Common myeloid progenitor, CD34-positive (primary cell): ENCODE data around the gene ERC2.

Source experiments
- CTCF ChIA-PET: fragments of 350-600 bp; sonication (Branson Sonifier 250); formaldehyde crosslinking; loops from one replicate; lab custom pipeline; 2021; ENCODE audit warnings: antibody characterized with exemption; lab: Charles Lee
- POLR2A ChIA-PET: fragments of 350-600 bp; sonication (Branson Sonifier 250); formaldehyde crosslinking; loops from one replicate; lab custom pipeline; 2021; ENCODE audit warnings: antibody characterized with exemption; lab: Charles Lee
- DNase-seq, 3 donors: peaks; one replicate each; pipeline versions ENCODE4 v3.0.0 to v3.0.0-alpha.2; 2013
- H3K27ac ChIP-seq, 2 experiments: 1 replicate in 1 of 2; 2 replicates in 1 of 2; pipeline ENCODE4 v1.7.0; 2013; ENCODE audit warnings: inconsistent platforms in 2 of 2, low read length in 2 of 2, mild to moderate bottlenecking in 2 of 2, low read depth in 1 of 2, moderate library complexity in 1 of 2; ENCODE audit not compliant: severe bottlenecking in 2 of 2, insufficient read depth in 1 of 2, poor library complexity in 1 of 2
- H3K27me3 ChIP-seq, 5 experiments: replicated peaks in 2 of 5; 1 replicate in 3 of 5; 2 replicates in 2 of 5; pipeline versions ENCODE4 v1.6.1 to v1.7.0; 2013; ENCODE audit warnings: low read length in 4 of 5, mild to moderate bottlenecking in 2 of 5, moderate library complexity in 2 of 5, inconsistent platforms in 1 of 5; ENCODE audit not compliant: insufficient read depth in 5 of 5, control insufficient read depth in 4 of 5
- H3K36me3 ChIP-seq, 4 experiments: 1 replicate in 2 of 4; 2 replicates in 2 of 4; pipeline versions ENCODE4 v1.6.1 to v1.7.0; 2013; ENCODE audit warnings: low read length in 3 of 4, control low read depth in 1 of 4, mild to moderate bottlenecking in 1 of 4; ENCODE audit not compliant: control insufficient read depth in 4 of 4, insufficient read depth in 4 of 4
- H3K4me1 ChIP-seq, 4 experiments: 1 replicate in 3 of 4; 2 replicates in 1 of 4; pipeline versions ENCODE4 v1.6.1 to v1.7.1; 2013; ENCODE audit warnings: low read length in 3 of 4, mild to moderate bottlenecking in 3 of 4, control low read depth in 1 of 4, inconsistent platforms in 1 of 4, moderate library complexity in 1 of 4; ENCODE audit not compliant: control insufficient read depth in 4 of 4, insufficient read depth in 4 of 4; ENCODE audit errors: control extremely low read depth in 1 of 4
- H3K4me3 ChIP-seq, 7 experiments: 1 replicate in 4 of 7; 2 replicates in 3 of 7; pipeline versions ENCODE4 v1.5.1 to v1.7.0; 2013; ENCODE audit warnings: mild to moderate bottlenecking in 7 of 7, low read length in 6 of 7, moderate library complexity in 6 of 7, inconsistent platforms in 2 of 7, low read depth in 2 of 7, control low read depth in 1 of 7; ENCODE audit not compliant: insufficient read depth in 4 of 7, control insufficient read depth in 1 of 7; ENCODE audit errors: extremely low read depth in 1 of 7
- H3K9me3 ChIP-seq, 5 experiments: 1 replicate in 4 of 5; 2 replicates in 1 of 5; pipeline versions ENCODE4 v1.6.1 to v1.7.1; 2013; ENCODE audit warnings: low read length in 4 of 5, mild to moderate bottlenecking in 2 of 5, inconsistent platforms in 1 of 5, low read depth in 1 of 5, moderate library complexity in 1 of 5; ENCODE audit not compliant: control insufficient read depth in 4 of 5, insufficient read depth in 2 of 5; ENCODE audit errors: control extremely low read depth in 1 of 5
- WGBS: methylation state at CpG from one replicate; pipeline ENCODE4 v1.1.5; 2013; ENCODE audit not compliant: insufficient coverage; 5-methylcytosine and 5-hydroxymethylcytosine counted together

ERC2 gene

DNA sequence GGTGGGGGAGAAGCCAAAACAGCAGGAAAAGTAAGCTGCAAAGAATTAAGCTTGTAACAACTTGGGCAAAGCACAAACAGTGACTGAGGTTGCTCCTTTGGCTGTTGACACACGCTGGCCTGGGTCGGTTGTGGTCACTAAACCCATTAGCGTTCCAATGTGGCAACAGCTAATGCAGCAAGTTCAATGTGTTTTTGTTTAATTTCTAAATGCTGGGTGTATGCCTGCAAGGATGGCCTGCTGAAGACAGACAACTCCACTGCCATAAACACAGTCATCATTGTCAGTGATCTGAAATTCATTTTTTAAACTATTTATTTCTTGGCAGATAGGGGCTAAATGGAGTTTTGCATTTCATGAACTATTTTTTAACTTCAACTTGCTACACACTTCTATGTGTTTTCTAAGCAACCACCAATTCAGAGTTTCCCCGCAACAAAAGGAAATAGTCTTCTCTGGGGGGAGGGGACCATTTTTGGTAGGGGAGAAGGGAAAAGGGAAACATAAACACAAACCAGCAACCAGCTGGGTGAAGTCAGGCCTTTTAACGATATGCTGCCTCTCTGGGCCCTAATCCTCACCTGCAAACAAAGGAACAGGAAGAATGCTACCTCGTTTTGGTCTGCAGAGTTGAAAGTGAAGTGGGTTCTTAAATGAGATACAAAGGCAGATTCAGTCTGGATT lies 946.4 kb downstream of the ERC2 start:
- no peak for DNase-seq
- Histone ChIP-seq H3K27me3 (peaks cover 0 to 4% (median 0%) of the 10 kb centered on the region in 5 experiments), H3K27ac (no peak overlapping the region), H3K9me3 (no peaks in the 10 kb centered on the region), H3K4me3 (no peak overlapping the region), H3K36me3 (no peaks in the 10 kb centered on the region), H3K4me1 (peaks cover 0 to 9% (median 6%) of the 10 kb centered on the region in 4 experiments)
- CTCF ChIA-PET: no interaction called here
- 100% methylated on average over 1 of the region's 6 CpGs for WGBS
- POLR2A ChIA-PET: no interaction called here

DNA sequence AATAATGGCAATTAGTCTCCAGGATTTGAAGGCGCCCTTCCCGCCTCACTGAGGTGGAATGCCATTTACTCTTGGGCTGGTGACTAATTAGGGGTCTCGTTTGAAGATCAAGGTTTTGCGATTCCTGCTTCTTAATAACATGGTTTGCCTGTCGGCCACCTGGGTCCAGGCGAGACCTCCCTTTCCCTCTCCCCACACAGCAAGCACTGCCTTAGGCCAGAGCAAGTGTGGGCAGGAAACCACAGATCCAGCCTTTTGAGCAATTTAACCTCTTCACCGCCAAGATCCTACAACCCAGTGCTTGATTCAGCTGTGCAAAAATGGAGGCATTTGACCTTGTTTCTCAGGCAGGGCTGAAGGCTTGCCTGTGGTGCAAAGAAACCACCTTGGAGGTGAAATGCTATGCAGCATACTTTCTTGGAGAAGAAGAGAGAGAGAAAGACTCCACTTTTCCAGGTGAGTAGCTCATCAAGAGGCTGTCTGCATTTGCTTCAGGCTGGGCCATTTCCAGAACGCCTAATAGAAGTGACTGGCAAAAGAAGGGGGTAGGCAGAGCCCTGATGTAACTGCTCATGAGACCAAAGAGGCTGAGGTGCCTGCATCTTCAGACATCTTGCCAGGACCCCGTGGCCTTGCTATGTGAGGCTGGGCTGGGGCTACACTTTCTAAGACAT lies 947.1 kb downstream of the ERC2 start:
- WGBS: 86% methylated on average over 8 of the region's 9 CpGs
- Histone ChIP-seq H3K27me3 (peaks cover 0 to 4% (median 2%) of the 10 kb centered on the region in 5 experiments), H3K4me1 (peaks cover 0 to 9% (median 6%) of the 10 kb centered on the region in 4 experiments), H3K9me3 (no peaks in the 10 kb centered on the region), H3K36me3 (no peaks in the 10 kb centered on the region), H3K27ac (no peak overlapping the region), H3K4me3 (no peak overlapping the region)
- DNase-seq: no peak
- ChIA-PET POLR2A (no interaction called here), CTCF (no interaction called here)

DNA sequence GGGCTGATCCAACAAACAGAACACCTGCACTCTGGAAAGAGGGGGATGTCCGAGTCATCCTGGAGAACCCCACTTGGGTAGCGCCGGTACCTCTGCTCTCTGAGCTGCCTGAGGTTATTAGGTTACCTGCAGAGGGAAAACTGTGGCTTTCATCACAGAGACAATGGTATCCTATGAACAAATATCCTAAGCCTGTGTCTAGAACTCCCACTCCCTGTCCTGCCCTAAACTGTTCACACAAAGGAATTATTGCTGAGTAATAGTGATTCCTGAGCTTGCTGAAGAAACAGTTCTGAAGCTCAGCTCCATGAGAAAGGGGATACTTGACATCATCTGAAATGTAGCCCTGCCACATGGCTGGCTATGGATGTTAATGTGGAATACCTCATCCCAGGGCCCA lies 949.2 kb downstream of the ERC2 start:
- peaks cover 0 to 14% (median 4%) of the 10 kb centered on the region in 5 experiments for H3K27me3 ChIP-seq
- CTCF ChIA-PET: interaction anchor here (1.1 kb wide), 1 partner anchor 16 kb away, joined by 3 read pairs; no protein-coding TSS in a partner anchor
- no peak for DNase-seq
- H3K27ac ChIP-seq: no peak overlapping the region
- H3K4me1 ChIP-seq: peaks cover 0 to 9% (median 4%) of the 10 kb centered on the region in 4 experiments
- H3K36me3 ChIP-seq: no peaks in the 10 kb centered on the region
- no peak overlapping the region for H3K4me3 ChIP-seq
- WGBS: 100% methylated on average over 3 of the region's 3 CpGs
- POLR2A ChIA-PET: no interaction called here
- H3K9me3 ChIP-seq: no peaks in the 10 kb centered on the region

DNA sequence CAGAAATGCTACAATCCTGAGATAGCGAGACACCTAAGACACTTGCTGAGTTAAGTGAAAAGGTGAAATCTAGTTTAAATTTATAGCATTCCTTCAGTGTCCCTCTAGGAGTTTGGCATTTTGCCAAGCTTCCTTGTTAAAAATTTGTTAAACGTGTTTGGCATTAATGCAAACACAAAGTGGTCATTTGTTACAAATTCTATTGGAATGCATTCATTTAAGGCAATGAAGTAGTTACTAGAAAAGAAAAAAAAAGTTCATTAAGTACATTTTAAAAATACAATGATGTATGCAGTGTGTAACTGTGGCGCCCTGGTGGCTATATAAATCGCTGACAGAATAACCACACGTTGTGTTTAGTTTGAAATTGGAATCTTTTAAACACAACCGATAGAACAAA lies 949.8 kb downstream of the ERC2 start:
- Histone ChIP-seq H3K27me3 (peaks cover 0 to 15% (median 4%) of the 10 kb centered on the region in 5 experiments), H3K4me1 (peaks cover 0 to 9% (median 4%) of the 10 kb centered on the region in 4 experiments), H3K4me3 (no peak overlapping the region), H3K9me3 (no peaks in the 10 kb centered on the region), H3K36me3 (no peaks in the 10 kb centered on the region), H3K27ac (no peak overlapping the region)
- no peak for DNase-seq
- ChIA-PET CTCF (interaction anchor here (1.1 kb wide), 1 partner anchor 17 kb away, joined by 3 read pairs; no protein-coding TSS in a partner anchor), POLR2A (no interaction called here)
- WGBS: 100% methylated on average over 3 of the region's 6 CpGs

DNA sequence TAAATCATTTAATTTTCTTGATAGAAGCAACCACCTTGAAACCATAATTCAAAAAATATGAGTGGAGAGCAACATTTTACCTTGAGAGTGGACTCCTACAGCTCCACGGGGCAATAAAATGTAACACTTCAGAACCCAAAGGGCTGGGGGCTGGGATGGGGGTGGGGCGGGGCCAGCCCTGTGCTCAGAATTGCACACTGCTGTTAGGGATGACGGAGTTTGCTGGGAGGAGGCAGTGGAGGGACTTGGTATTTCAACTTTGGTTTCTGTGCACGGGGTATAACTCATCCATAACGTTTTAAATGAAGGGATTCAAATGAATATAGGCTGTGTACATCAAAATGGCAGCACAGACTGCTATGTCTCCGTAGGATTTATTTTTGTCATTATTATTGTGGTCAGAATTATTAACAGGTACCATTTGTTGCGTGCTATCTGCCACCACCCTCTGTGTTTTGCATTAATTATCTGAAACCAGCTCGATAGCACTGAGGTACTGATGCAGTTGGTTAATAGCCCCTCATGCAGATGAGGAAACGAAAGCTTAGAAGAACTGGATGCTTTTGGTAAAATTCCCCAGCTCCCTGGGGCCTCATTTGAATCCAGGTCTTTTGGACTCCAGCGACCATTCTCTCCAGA lies 951.8 kb downstream of the ERC2 start:
- Histone ChIP-seq H3K36me3 (no peaks in the 10 kb centered on the region), H3K4me1 (peaks cover 0 to 6% (median 2%) of the 10 kb centered on the region in 4 experiments), H3K27me3 (peaks cover 0 to 29% (median 6%) of the 10 kb centered on the region in 5 experiments), H3K9me3 (no peaks in the 10 kb centered on the region), H3K4me3 (no peak overlapping the region), H3K27ac (no peak overlapping the region)
- DNase-seq: no peak
- CTCF ChIA-PET: no interaction called here
- POLR2A ChIA-PET: no interaction called here
- WGBS: 85% methylated on average over 9 of the region's 10 CpGs

DNA sequence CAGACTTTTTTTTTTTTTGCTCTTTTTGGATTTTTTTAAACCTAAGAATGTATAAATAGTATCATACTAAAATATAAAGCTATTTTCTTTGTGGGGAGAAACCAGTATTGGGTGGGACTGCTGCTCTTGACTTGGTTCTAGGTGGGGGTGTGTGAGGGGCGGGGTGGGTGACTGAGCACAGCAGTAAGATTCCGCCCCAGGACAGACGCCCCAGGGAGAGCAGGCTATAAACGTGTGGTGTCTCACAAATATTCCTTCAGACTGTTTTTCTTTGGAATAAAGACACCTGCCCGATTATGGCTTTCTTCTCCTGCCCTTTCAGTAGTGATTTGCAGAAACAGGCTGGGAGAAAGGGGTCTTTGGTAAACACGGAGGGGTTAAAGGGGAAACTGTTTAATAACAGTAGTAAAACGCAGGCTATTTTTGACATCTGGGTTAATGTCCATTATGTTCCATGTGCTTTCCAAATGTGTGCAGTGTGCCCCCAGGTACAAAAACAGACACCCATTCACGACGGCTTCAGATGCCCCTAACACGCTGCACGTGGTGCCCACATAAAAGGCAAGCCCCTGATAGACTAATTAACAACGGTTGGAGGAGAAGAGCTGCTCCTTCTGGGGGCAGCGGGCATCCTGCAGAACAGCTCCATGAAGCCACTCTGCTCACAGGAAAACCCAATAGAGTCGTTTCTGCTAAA lies 952.6 kb downstream of the ERC2 start:
- H3K36me3 ChIP-seq: no peaks in the 10 kb centered on the region

More for the DNA sequence above, 952.6 kb downstream of the ERC2 start:
- Histone ChIP-seq H3K4me1 (no peaks in the 10 kb centered on the region), H3K27ac (no peak overlapping the region), H3K27me3 (peaks cover 0 to 33% (median 6%) of the 10 kb centered on the region in 5 experiments), H3K9me3 (no peaks in the 10 kb centered on the region), H3K4me3 (no peak overlapping the region)
- CTCF ChIA-PET: no interaction called here
- POLR2A ChIA-PET: no interaction called here
- 73% methylated on average over 4 of the region's 14 CpGs for WGBS
- no peak for DNase-seq
